Cortex of kidney (tissue), 1 donor: ENCODE results near the gene MAK.
A peak's percentile ranks its signal among the peaks of the same experiment; 100 is the strongest.
"Not testable (repeated sequence)": the region's sequence is repeated elsewhere in the genome, so short reads cannot be mapped to it uniquely, and the experiment has no call there.

Experiments used
- DNase-seq: peaks from one replicate; lab custom pipeline; 2025; lab: John Stamatoyannopoulos, UW

MAK gene

GRCh38 chr6:10725044-10725443 is 113.3 kb downstream of the MAK start:
- DNase-seq = no peak

GRCh38 chr6:10723567-10723881 is 114.8 kb downstream of the MAK start:
- DNase-seq = no peak

- DNase-seq = peak; percentile 85
Measured at GRCh38 chr6:10722820-10723566, 115.3 kb downstream of the MAK start, which contains the start of gene TMEM14C. Gene TMEM14C, plus strand, starts transcription at chr6:10723070. Its CDS starts 1,544 bp downstream, at chr6:10724614.

- DNase-seq = no peak
Measured at GRCh38 chr6:10722570-10722819, 115.8 kb downstream of the MAK start.

- DNase-seq = no peak
Measured at GRCh38 chr6:10721850-10722569, 116.3 kb downstream of the MAK start.

GRCh38 chr6:10720960-10721849 is 117.1 kb downstream of the MAK start:
- DNase-seq = not testable (repeated sequence)

GRCh38 chr6:10720265-10720959 is 117.9 kb downstream of the MAK start:
- no peak for DNase-seq

GRCh38 chr6:10719964-10720264 is 118.4 kb downstream of the MAK start:
- no peak for DNase-seq

GRCh38 chr6:10719296-10719963 is 118.9 kb downstream of the MAK start:
- no peak for DNase-seq

GRCh38 chr6:10713962-10714361 is 124.4 kb downstream of the MAK start:
- no peak for DNase-seq
